ENCODE measurements around the gene LRRC36. TPM values are rescaled to one million over a fixed set of nuclear protein-coding genes. Genes with fewer than 3 reads are reported as not detected.
A peak's percentile ranks its signal among the peaks of the same experiment; 100 is the strongest.

LRRC36 gene
- total and polyA plus RNA-seq, 2 of the 13 experiments (the other 11 are each of a cell fraction or from before 2014, with no cell fraction given) = 0.12 to 0.15 TPM

- TF ChIP-seq MED1 (CRISPR knock-in tag; IDR thresholded peaks at IDR 0.05) (peak; percentile 54), FOXO4 (CRISPR knock-in tag; conservative IDR thresholded peaks at IDR 0.05) (no peak), KDM5B (CRISPR knock-in tag; IDR thresholded peaks at IDR 0.05; ENCODE audit: borderline replicate concordance) (peak; percentile 97), POGK (CRISPR knock-in tag; conservative IDR thresholded peaks at IDR 0.05) (peak; percentile 92), TP53 (CRISPR knock-in tag; conservative IDR thresholded peaks at IDR 0.05) (no peak), ZNF790 (CRISPR knock-in tag; IDR thresholded peaks at IDR 0.05; ENCODE audit: borderline replicate concordance) (peak; percentile 96; the same call in 1 of the 2 replicates), MBD4 (IDR thresholded peaks at IDR 0.05; ENCODE audit: borderline replicate concordance, low read length) (no peak), SKI (IDR thresholded peaks at IDR 0.05; ENCODE audit: partially characterized antibody) (peak; percentile 38)
- TF ChIP-seq, protein P1, sequence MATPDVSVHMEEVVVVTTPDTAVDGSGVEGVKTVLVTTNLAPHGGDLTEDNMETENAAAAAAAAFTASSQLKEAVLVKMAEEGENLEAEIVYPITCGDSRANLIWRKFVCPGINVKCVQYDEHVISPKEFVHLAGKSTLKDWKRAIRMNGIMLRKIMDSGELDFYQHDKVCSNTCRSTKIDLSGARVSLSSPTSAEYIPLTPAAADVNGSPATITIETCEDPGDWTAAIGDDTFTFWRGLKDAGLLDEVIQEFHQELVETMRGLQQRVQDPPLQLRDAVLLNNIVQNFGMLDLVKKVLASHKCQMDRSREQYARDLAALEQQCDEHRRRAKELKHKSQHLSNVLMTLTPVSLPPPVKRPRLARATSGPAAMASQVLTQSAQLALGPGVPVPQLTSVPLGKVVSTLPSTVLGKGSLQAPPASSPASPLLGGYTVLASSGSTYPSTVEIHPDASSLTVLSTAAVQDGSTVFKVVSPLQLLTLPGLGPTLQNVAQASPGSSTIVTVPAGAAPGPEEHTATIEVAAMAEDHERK (CRISPR knock-in tag; IDR thresholded peaks at IDR 0.05; ENCODE audit: low read depth) = no peak
- TF ChIP-seq, protein P2, sequence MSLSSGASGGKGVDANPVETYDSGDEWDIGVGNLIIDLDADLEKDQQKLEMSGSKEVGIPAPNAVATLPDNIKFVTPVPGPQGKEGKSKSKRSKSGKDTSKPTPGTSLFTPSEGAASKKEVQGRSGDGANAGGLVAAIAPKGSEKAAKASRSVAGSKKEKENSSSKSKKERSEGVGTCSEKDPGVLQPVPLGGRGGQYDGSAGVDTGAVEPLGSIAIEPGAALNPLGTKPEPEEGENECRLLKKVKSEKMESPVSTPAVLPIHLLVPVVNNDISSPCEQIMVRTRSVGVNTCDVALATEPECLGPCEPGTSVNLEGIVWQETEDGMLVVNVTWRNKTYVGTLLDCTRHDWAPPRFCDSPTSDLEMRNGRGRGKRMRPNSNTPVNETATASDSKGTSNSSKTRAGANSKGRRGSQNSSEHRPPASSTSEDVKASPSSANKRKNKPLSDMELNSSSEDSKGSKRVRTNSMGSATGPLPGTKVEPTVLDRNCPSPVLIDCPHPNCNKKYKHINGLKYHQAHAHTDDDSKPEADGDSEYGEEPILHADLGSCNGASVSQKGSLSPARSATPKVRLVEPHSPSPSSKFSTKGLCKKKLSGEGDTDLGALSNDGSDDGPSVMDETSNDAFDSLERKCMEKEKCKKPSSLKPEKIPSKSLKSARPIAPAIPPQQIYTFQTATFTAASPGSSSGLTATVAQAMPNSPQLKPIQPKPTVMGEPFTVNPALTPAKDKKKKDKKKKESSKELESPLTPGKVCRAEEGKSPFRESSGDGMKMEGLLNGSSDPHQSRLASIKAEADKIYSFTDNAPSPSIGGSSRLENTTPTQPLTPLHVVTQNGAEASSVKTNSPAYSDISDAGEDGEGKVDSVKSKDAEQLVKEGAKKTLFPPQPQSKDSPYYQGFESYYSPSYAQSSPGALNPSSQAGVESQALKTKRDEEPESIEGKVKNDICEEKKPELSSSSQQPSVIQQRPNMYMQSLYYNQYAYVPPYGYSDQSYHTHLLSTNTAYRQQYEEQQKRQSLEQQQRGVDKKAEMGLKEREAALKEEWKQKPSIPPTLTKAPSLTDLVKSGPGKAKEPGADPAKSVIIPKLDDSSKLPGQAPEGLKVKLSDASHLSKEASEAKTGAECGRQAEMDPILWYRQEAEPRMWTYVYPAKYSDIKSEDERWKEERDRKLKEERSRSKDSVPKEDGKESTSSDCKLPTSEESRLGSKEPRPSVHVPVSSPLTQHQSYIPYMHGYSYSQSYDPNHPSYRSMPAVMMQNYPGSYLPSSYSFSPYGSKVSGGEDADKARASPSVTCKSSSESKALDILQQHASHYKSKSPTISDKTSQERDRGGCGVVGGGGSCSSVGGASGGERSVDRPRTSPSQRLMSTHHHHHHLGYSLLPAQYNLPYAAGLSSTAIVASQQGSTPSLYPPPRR (CRISPR knock-in tag; IDR thresholded peaks at IDR 0.05; ENCODE audit: borderline replicate concordance) = peak; percentile 31; the same call in 1 of the 2 replicates
- TF ChIP-seq, protein P3, sequence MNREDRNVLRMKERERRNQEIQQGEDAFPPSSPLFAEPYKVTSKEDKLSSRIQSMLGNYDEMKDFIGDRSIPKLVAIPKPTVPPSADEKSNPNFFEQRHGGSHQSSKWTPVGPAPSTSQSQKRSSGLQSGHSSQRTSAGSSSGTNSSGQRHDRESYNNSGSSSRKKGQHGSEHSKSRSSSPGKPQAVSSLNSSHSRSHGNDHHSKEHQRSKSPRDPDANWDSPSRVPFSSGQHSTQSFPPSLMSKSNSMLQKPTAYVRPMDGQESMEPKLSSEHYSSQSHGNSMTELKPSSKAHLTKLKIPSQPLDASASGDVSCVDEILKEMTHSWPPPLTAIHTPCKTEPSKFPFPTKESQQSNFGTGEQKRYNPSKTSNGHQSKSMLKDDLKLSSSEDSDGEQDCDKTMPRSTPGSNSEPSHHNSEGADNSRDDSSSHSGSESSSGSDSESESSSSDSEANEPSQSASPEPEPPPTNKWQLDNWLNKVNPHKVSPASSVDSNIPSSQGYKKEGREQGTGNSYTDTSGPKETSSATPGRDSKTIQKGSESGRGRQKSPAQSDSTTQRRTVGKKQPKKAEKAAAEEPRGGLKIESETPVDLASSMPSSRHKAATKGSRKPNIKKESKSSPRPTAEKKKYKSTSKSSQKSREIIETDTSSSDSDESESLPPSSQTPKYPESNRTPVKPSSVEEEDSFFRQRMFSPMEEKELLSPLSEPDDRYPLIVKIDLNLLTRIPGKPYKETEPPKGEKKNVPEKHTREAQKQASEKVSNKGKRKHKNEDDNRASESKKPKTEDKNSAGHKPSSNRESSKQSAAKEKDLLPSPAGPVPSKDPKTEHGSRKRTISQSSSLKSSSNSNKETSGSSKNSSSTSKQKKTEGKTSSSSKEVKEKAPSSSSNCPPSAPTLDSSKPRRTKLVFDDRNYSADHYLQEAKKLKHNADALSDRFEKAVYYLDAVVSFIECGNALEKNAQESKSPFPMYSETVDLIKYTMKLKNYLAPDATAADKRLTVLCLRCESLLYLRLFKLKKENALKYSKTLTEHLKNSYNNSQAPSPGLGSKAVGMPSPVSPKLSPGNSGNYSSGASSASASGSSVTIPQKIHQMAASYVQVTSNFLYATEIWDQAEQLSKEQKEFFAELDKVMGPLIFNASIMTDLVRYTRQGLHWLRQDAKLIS (CRISPR knock-in tag; IDR thresholded peaks at IDR 0.05) = no peak
- TF ChIP-seq, protein P4, sequence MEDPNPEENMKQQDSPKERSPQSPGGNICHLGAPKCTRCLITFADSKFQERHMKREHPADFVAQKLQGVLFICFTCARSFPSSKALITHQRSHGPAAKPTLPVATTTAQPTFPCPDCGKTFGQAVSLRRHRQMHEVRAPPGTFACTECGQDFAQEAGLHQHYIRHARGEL (CRISPR knock-in tag; IDR thresholded peaks at IDR 0.05) = peak; percentile 82; the same call in 1 of the 2 replicates
Observed at GRCh38 chr16:67430504-67430976, 103.9 kb downstream of the LRRC36 start (continued).
